ENCODE results near the gene SENP5. TPM values are rescaled to one million over a fixed set of nuclear protein-coding genes. Genes with fewer than 3 reads are reported as not detected.
A peak's percentile ranks its signal among the peaks of the same experiment; 100 is the strongest.
"Not testable (repeated sequence)": the region's sequence is repeated elsewhere in the genome, so short reads cannot be mapped to it uniquely, and the experiment has no call there.

The SENP5 gene
- total RNA-seq, 1 donor from 2014 or later: 38.1 TPM

DNA sequence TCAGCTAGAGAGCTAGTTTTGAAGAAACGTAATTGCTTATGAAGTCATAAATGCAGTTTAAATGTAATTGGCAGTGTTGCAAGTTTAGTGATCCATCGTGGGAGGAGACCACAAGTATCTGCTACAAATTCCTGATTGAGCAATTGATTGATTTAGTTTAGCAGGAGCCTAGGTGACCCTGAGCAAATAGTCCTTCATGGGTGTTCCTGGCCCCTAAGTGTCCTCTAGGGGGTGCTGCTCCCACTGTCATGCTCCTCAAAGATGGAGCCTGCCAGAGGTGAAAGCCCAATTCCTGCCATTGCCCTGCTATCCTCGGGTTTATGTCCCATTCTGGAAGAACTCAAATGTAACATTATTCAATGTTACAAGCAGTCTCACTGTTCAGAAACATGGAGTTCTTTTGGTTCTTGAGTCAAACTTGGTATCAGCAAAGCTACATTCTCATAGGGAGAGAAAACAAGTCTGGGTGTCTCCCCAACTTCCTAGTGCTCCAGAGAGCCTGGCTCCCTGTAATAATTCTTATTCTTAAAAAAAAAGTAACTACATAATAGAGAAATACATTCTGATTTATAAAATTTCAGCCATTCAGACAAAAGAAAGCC is 29.8 kb upstream of the SENP5 start:
- Mint-ChIP-seq H3K27ac (ENCODE audit: unreplicated experiment) (no peak overlapping the region), H3K4me1 (ENCODE audit: unreplicated experiment) (no peaks in the 10 kb centered on the region), H3K9me3 (ENCODE audit: unreplicated experiment) (no peaks in the 10 kb centered on the region), H3K4me3 (ENCODE audit: unreplicated experiment) (no peak overlapping the region), H3K27me3 (ENCODE audit: unreplicated experiment) (no peaks in the 10 kb centered on the region), H3K36me3 (ENCODE audit: low read depth, unreplicated experiment) (no peaks in the 10 kb centered on the region)
- TF ChIP-seq, protein P1, sequence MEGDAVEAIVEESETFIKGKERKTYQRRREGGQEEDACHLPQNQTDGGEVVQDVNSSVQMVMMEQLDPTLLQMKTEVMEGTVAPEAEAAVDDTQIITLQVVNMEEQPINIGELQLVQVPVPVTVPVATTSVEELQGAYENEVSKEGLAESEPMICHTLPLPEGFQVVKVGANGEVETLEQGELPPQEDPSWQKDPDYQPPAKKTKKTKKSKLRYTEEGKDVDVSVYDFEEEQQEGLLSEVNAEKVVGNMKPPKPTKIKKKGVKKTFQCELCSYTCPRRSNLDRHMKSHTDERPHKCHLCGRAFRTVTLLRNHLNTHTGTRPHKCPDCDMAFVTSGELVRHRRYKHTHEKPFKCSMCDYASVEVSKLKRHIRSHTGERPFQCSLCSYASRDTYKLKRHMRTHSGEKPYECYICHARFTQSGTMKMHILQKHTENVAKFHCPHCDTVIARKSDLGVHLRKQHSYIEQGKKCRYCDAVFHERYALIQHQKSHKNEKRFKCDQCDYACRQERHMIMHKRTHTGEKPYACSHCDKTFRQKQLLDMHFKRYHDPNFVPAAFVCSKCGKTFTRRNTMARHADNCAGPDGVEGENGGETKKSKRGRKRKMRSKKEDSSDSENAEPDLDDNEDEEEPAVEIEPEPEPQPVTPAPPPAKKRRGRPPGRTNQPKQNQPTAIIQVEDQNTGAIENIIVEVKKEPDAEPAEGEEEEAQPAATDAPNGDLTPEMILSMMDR (IDR thresholded peaks at IDR 0.05; ENCODE audit: unreplicated experiment): peak; percentile 58
- DNase-seq (ENCODE audit: low spot score): peak; percentile 68

DNA sequence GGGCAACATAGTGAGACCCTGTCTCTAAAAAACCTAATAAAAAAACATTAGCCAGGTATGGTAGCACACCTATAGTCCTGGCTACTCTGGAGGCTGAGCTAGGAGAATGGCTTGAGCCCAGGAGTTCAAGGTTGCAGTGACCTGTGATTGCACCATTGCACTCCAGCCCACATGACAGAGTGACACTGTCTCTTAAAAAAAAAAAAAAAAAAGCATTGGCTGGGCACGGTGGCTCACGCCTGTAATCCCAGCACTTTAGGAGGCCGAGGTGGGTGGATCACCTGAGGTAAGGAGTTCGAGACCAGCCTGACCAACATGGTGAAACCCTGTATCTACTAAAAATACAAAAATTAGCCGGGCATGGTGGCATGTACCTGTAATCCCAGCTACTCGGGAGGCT is 28.4 kb upstream of the SENP5 start:
- not testable (repeated sequence) for H3K9me3 Mint-ChIP-seq (ENCODE audit: unreplicated experiment); H3K4me1 Mint-ChIP-seq (ENCODE audit: unreplicated experiment); H3K36me3 Mint-ChIP-seq (ENCODE audit: low read depth, unreplicated experiment); H3K27ac Mint-ChIP-seq (ENCODE audit: unreplicated experiment); DNase-seq (ENCODE audit: low spot score); H3K27me3 Mint-ChIP-seq (ENCODE audit: unreplicated experiment); H3K4me3 Mint-ChIP-seq (ENCODE audit: unreplicated experiment)

DNA sequence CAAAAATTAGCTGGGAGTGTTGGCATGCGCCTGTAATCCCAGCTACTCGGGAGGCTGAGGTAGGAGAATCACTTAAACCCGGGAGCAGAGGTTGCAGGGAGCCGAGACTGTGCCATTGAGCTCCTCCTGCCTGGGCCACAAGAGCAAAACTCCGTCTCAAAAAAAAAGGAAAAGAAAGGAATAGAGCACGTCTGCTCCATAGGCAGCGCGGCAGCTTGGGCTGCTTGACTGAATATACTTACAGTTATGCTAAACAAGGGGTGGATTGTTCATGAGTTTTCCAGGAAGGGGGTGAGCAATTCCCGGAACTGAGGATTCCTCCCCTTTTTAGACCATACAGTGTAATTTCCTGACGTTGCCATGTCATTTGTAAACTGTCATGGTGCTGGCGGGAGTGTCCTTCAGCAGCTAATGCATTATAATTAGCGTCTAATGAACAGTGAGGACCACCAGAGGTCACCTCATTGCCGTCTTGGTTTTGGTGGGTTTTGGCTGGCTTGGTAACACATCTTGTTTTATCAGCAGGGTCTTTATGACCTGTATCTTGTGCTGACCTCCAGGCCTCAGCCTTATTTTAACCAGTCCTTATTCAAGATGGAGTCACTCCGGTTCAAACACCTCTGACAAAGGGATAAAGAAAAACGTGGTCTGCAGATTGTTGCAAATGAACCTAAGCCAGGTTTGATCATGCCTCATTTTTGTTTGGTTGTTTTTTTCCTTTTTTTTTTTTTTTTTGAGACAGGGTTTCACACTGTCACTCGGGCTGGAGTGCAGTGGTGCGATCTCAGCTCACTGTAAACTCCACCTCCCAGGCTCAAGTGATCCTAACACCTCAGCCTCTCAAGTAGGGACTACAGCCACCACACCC is 24.9 kb upstream of the SENP5 start:
- H3K27me3 Mint-ChIP-seq (ENCODE audit: unreplicated experiment): no peaks in the 10 kb centered on the region
- TF ChIP-seq, protein P1 (IDR thresholded peaks at IDR 0.05; ENCODE audit: unreplicated experiment): no peak
- DNase-seq (ENCODE audit: low spot score): no peak
- H3K27ac Mint-ChIP-seq (ENCODE audit: unreplicated experiment): no peak overlapping the region
- no peaks in the 10 kb centered on the region for H3K9me3 Mint-ChIP-seq (ENCODE audit: unreplicated experiment)
- peaks cover 4% of the 10 kb centered on the region for H3K36me3 Mint-ChIP-seq (ENCODE audit: low read depth, unreplicated experiment)
- no peaks in the 10 kb centered on the region for H3K4me1 Mint-ChIP-seq (ENCODE audit: unreplicated experiment)
- H3K4me3 Mint-ChIP-seq (ENCODE audit: unreplicated experiment): no peak overlapping the region

DNA sequence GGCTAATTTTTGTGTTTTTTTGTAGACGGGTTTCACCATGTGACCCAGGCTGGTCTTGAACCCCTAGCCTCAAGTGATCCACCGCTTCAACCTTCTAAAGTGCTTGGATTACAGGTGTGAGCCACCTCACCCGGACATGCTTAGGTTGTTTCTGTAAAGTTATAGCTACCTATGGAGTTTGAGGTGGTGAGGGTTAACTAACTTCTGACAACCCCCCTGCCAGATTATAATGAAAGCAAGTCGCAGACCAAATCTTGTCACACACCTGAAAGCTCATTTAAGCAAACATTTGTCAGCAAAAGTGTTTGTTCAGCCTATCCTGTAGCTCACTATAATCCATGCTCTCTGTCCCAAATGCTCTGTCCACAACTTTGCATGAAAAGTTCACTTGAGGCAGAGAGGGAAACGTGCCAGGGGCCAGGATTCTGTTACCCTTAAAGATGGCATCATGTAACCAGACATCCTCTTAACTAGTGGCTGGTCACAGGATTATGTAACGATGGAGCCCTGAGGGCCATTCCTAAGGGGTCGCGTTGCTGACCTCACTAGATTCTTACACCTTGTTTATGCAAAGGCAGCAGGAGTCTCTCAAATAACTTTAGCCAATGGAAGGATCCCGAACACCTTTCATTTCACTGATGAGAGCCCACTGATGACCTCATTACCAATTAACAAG is 24.1 kb upstream of the SENP5 start:
- Mint-ChIP-seq H3K9me3 (ENCODE audit: unreplicated experiment) (no peaks in the 10 kb centered on the region), H3K4me1 (ENCODE audit: unreplicated experiment) (no peaks in the 10 kb centered on the region), H3K27me3 (ENCODE audit: unreplicated experiment) (no peaks in the 10 kb centered on the region), H3K36me3 (ENCODE audit: low read depth, unreplicated experiment) (peaks cover 4% of the 10 kb centered on the region), H3K4me3 (ENCODE audit: unreplicated experiment) (no peak overlapping the region), H3K27ac (ENCODE audit: unreplicated experiment) (no peak overlapping the region)
- TF ChIP-seq, protein P1 (IDR thresholded peaks at IDR 0.05; ENCODE audit: unreplicated experiment): no peak
- no peak for DNase-seq (ENCODE audit: low spot score)

DNA sequence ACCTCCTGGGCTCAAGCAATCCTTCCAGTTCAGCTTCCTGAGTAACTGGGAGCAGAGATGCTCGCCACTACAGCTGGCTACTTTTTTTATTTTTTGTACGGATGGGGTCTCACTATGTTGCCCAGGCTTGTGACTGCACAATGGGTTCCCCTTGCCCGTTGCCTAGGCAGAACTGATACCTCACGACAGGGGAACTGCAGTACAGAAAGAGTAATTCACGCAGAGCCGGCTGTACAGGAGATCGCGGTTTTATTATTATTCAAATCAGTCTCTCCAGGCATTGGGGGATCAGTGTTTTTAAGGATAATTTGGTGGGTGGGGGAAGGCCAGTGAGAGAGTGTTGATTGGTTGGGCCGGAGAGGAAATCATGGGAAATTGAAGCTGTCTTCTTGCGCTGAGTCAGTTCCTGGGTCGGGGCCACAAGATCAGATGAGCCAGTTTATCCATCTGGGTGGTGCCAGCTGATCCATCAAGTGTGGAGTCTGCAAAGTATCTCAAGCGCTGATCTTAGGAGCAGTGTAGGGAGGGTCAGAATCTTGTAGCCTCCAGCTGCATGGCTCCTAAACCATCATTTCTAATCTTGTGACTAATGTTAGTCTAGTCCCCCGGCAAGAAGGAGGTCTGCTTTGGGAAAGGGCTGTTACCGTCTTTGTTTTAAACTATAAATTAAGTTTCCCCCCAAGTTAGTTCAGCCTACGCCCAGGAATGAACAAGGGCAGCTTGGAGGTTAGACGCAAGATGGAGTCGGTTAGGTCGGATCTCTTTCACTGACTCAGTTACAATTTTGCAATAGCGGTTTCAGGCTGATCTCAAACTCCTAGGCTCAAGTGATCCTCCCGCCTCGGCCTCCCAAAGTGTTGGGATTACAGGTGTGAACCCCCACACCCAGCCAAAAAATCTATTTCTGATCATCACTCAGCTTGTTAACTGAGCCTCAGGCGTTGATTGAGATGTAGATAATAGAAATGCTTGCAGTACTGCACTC is 23.2 kb upstream of the SENP5 start:
- not testable (repeated sequence) for DNase-seq (ENCODE audit: low spot score); H3K4me1 Mint-ChIP-seq (ENCODE audit: unreplicated experiment); H3K4me3 Mint-ChIP-seq (ENCODE audit: unreplicated experiment); H3K27ac Mint-ChIP-seq (ENCODE audit: unreplicated experiment); H3K36me3 Mint-ChIP-seq (ENCODE audit: low read depth, unreplicated experiment); H3K27me3 Mint-ChIP-seq (ENCODE audit: unreplicated experiment); H3K9me3 Mint-ChIP-seq (ENCODE audit: unreplicated experiment)

DNA sequence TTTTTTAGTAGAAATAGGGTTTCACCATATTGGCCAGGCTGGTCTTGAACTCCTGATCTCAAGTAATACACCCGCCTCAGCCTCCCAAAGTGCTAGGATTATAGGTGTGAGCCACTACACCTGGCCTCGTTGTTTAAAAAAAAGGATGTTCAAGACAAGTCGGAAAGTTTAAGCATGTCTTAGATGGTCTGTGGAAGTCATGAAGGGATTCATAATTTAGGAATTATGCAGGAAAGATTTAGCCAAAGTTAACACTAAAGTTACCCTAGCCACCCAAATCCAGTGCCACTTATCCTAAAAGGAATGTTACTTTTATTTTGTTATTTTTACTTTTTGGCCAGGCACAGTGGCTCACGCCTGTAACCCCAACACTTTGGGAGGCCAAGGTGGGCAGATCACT is 19.3 kb upstream of the SENP5 start:
- not testable (repeated sequence) for DNase-seq (ENCODE audit: low spot score); H3K27me3 Mint-ChIP-seq (ENCODE audit: unreplicated experiment); H3K9me3 Mint-ChIP-seq (ENCODE audit: unreplicated experiment); H3K36me3 Mint-ChIP-seq (ENCODE audit: low read depth, unreplicated experiment); H3K27ac Mint-ChIP-seq (ENCODE audit: unreplicated experiment); H3K4me3 Mint-ChIP-seq (ENCODE audit: unreplicated experiment); H3K4me1 Mint-ChIP-seq (ENCODE audit: unreplicated experiment)

Data from endothelial cell (in vitro differentiated cells).